ENCODE results near the gene KRCC1. TPM values are rescaled to one million over a fixed set of nuclear protein-coding genes. Genes with fewer than 3 reads are reported as not detected.

The KRCC1 gene
- total RNA-seq, result 23.8 TPM

GRCh38 chr2:88055371-88056128 is at the start of gene KRCC1:
Gene KRCC1, minus strand, starts transcription at chr2:88055783. Its CDS starts 27,220 bp downstream, at chr2:88028563.
- DNase-seq (ENCODE audit: low spot score), result peak; percentile 96

DNA sequence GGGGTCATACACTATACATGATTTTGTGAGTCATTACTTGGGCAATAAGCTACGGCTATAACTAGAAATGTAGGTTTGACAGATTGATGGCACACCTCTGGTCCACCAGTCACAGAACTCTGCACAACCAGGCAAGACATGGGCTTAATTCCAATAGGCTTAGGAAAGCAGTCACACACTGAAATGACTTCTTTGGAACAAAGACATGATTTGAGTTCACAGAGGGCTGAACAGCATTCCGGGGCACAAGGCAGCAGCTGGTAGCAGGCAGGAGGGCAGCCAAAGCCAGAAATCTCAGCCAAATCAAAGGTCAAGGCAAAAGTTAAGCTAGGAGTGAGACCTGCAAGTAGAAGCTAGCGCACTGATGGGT is 44.9 kb upstream of the KRCC1 start:
- no peak for DNase-seq (ENCODE audit: low spot score)

DNA sequence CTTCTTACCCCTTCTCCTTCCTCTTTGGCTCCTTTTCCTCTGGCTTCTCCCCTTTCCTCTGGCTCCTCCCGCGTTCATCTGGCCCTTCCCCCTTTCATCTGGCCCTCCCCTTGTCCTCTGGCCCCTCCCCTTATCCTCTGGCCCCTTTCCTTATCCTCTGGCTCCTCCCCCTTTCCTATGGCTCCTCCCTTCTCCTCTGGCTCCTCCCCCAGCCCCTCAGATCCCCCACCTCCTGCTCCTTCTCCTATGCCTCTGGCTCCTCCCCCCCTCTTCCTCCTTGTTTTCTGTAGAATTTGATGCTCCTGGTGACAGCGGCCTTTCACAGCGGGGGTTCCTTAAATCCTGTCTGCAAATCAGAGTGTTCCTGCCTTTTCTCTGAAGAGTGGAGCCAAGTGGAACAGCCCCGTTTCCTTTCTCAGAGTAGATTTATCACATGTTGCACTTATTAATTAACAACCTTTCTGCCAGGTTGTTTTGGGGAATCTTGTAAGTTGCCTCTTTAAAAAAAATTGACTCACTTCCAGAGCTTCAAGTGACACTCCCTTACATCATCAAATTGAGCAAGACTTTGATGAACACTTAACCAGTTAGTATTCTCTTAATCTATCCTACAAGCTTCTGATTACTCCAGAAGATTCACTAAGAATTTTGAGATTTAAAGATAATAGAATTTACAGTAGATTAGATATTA is 44.4 kb upstream of the KRCC1 start:
- DNase-seq (ENCODE audit: low spot score), result no peak

DNA sequence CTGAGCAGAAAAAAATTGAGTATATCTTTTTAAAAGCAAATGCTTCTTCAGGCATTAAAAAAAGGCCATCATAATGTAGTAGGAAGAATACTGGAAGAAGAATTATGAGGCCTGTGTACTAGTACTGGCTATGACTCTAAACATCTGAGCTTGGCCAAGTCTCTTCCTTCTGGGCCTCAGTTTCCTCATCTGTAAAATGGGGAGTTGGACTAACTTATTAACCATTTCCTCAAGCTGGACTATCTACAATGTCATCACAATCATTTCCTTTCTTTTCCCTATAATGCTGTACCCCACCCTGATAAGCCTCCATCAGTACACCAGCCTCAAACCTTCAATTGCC is 42.9 kb upstream of the KRCC1 start:
- DNase-seq (ENCODE audit: low spot score), result no peak

- DNase-seq (ENCODE audit: low spot score), result no peak
Observed at GRCh38 chr2:88097891-88098557, 42.4 kb upstream of the KRCC1 start.

- no peak for DNase-seq (ENCODE audit: low spot score)
Observed at GRCh38 chr2:88097192-88097591, 41.6 kb upstream of the KRCC1 start.

DNA sequence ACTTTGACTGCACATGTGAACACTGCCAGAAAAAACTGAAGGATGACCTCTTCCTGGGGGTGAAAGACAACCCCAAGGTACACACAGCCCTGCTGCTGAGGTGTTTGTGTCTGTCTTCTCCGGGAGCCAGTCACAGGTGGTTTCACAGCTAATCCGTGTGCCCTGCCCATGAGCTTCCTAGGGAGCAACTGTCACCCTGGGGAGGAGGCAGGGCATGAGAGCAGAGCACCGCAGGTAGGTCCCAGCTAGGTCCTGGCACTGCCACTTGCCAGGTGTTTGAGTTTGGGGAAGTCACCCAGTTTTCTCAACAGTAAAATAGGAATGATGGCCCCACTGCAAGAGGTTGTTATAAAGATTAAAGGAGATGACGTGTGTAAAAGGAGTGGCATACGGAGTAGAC is 41.1 kb upstream of the KRCC1 start:
- DNase-seq (ENCODE audit: low spot score), result no peak

GRCh38 chr2:88095022-88095421 is 39.4 kb upstream of the KRCC1 start:
- no peak for DNase-seq (ENCODE audit: low spot score)

DNA sequence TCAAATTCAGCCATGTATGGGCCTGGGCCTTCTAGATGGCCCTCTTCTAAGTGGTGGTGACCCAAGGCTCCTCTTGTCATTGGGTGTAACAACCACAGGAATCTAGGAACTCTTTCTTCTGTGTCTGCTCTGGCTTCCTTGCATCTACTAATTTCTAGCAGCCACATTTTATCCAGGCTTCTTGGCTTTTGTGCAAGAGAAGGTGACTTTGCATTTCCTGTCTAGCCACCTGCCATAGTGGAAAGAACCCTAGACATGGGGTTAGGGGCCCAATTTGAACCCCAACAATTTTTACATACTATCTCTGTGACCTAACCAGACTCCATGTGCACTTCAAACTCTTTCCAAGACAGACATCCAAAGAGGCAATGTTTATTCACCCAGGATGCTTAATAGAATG is 37.2 kb upstream of the KRCC1 start:
- DNase-seq (ENCODE audit: low spot score), result no peak

GRCh38 chr2:88091943-88092342 is 36.4 kb upstream of the KRCC1 start:
- DNase-seq (ENCODE audit: low spot score), result no peak

GRCh38 chr2:88090446-88091283 is 35.1 kb upstream of the KRCC1 start:
- DNase-seq (ENCODE audit: low spot score), result no peak

- DNase-seq (ENCODE audit: low spot score), result no peak
Observed at GRCh38 chr2:88088999-88089398, 33.4 kb upstream of the KRCC1 start.

DNA sequence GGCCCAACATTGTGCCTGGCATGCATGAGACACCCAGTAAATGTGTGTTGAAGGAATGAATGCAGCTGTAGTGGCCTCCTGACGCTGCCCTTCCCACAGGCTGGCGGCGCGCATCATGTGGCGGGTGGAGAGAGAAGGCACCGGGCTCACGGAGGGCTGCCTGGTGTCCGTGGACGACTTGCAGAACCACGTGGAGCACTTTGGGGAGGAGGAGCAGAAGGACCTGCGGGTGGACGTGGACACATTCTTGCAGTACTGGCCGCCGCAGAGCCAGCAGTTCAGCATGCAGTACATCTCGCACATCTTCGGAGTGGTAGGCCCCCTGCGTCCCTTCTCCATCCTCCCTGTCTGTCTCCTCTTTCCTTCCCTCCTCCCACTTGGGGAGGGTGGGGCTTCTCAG is 32.2 kb upstream of the KRCC1 start:
- DNase-seq (ENCODE audit: low spot score), result no peak

DNA sequence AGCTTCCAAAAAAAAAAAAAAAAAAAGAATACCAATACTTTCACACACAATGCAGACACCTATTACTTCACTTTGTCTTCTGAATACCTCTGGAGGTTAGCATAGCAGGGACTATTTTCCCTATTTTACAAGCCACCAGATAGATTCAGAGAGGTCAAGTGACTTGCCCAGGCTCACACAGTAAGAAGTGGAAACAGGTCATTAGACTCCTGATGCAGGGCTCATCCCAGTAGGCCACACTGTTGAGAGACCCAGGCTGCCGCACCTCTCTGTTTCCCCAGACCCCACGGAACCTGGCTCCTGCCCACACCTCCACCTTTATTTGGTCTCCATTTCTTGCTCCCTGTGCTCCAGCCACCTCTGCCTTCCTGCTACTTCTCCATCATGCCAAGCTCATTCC is 31.5 kb upstream of the KRCC1 start:
- no peak for DNase-seq (ENCODE audit: low spot score)

DNA sequence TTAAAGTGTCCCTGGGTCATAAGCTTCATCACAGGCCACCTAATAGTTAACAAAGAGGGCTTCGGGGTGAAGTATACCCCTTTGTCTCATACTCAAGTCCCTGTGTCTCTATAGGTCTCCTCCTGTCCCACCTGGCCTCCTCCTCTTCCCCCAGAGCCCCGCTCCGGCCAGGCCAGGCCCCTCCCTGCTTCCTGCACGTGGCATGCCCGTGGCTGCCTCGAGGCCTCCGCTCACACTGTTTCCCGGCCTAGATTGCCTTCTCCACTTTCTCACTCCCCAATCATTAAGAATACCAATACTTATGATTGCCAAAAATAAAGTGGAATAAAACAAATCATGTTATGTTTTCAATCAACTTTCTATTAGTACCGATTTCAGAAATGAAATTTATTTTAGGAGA is 30.8 kb upstream of the KRCC1 start:
- no peak for DNase-seq (ENCODE audit: low spot score)

GRCh38 chr2:88085602-88086001 is 30.0 kb upstream of the KRCC1 start:
- no peak for DNase-seq (ENCODE audit: low spot score)

- DNase-seq (ENCODE audit: low spot score), result no peak
Observed at GRCh38 chr2:88085099-88085498, 29.5 kb upstream of the KRCC1 start.

DNA sequence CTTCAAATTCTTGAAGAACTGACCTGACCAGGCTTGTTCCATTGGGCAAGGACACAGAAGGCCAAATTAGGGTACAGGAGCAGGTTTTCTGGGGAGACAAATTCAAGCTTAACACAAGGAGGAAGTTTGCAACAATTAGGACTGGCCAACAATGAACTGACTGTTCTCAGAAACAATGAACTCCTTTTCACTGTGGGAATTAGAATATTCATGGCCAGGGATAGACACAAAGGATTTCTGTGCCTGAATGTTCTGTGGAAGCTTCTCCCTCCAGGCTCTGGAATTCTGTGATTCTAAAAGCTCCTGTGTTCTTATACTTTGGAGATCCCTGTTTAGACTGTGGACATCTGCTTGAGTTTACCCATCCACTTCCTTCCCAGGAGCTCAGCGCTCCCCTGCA is 27.2 kb upstream of the KRCC1 start:
- DNase-seq (ENCODE audit: low spot score), result no peak

- no peak for DNase-seq (ENCODE audit: low spot score)
Observed at GRCh38 chr2:88081924-88082608, 26.5 kb upstream of the KRCC1 start.

- DNase-seq (ENCODE audit: low spot score), result no peak
Observed at GRCh38 chr2:88080545-88080944, 25.0 kb upstream of the KRCC1 start.

GRCh38 chr2:88078643-88079172 is 23.1 kb upstream of the KRCC1 start:
- DNase-seq (ENCODE audit: low spot score), result no peak
